ENCODE results near the gene PATE2.

The PATE2 gene

DNA sequence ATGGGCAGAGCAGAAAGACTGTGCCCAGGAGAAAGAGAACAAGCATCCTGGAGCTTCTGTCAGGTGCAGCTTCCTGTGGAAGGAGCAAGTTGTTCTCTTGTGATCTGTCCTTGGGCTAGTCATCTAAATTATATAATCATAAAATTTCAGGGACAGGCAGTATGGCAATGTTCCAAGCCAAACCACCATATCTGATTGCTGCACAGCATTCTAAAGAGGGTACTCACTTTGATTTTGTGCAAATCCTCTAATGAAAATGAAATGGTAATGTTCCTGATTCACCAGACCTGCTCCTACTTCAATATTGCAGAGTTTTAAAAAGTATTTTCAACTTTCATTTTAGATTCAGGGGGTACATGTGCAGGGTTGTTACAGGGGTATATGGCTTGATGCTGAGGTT, at the start of gene PATE2:
PATE2 (minus strand) TSS at position 101 of the 400 bp plus-strand sequence; CDS start at position 46, 55 bp downstream.
- no peak for DNase-seq

- DNase-seq, result no peak
Observed at GRCh38 chr11:125807909-125808308, 29.3 kb upstream of the PATE2 start.

DNA sequence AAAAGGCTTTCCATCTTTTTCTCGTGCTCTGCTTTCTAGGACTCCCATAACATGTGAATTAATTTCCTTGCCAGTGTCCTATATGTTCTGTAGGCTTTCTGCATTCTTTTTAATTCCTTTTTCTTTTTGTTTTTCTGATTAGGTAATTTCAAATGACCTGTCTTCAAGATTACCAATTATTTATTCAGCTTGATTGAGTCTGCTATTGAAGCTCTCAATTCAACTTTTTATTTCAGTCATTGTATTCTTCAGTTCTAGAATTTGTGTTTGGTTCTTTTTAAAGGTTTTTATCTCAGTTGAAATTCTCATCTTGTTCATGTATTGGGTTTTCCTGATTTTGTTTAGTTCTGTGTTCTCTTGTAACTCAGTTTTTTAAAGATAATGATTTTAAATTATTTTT, 23.8 kb upstream of the PATE2 start:
- no peak for DNase-seq

GRCh38 chr11:125799808-125800207, 21.2 kb upstream of the PATE2 start:
- DNase-seq, result no peak

DNA sequence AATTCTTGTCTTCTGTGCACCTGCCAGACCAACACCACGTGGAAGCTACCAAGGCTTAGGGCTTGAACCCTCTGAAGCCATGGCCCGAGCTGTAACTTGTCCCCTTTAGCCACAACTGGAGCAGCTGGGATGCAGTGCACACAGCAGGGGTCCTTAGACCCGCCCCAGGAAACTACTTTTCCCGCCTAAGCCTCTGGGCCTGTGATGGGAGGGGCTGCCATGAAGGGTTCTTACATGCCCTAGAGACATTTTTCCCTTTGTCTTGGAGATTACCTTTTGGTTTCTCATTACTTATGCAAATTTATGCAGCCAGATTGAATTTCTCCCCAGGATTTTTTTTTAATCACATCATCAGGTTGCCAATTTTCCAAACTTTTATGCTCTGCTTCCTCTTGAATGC, 19.0 kb upstream of the PATE2 start:
- DNase-seq, result no peak

DNA sequence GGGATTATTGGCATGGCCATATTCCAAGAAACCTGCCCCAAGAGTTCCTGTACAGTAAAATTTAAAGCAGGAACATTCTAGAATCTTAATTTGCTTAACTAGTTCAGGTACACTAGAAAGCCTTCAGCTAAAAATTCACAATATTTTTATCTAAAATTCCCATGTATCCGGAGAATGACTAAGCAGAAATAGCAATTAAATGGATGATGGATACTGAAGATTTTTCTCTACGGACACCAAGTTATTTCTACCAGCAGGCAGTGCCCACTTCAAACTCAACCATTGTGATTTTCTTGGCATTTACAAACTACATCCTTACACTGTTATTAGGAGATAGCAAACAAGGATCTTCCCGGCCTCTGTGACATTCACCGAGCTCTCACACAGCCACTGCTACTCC, 12.2 kb upstream of the PATE2 start:
- no peak for DNase-seq

DNA sequence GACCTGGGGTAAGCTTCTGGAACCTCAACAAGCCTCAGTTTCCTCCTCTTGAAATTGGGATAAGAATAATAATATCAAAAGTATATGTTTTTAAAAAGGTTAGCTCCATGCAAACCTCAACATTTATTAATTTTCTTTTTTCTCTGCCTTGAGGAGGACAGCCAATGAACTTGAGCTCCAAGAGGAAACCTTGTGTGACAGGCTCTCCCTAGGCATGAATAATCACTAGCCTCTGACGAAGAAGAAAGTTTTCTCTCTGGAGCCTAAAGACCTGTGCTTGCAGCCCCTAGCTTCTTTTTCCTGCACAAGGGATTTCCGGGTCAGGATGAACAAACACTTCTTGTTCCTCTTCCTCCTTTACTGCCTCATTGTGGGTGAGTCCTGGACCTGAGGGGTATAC, 9.2 kb upstream of the PATE2 start, which contains the start of gene PATE3:
PATE3 (plus strand) TSS at position 301 of the 400 bp plus-strand sequence; CDS start at position 326, 25 bp downstream.
- DNase-seq, result no peak

DNA sequence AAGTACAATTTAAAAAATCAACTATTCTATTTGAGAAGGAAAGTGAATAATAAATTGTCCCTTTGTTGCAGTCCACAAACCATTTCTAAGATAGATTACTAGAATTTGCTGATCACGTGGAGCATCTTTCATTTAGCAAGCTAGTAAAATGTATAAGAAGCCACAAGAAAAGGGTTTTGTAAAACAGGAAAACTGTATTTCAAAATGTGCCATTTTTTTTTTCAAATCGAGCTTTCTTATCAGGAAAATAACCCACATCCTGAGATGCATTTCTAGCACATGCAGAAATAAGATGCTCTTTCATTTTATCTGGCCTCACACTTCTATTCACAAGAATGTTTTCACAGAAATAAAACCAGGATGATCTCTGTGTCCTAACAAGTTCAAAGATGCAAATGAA, 6.0 kb upstream of the PATE2 start:
- no peak for DNase-seq

- no peak for DNase-seq
Observed at GRCh38 chr11:125777309-125777708, 1.3 kb downstream of the PATE2 start.

DNA sequence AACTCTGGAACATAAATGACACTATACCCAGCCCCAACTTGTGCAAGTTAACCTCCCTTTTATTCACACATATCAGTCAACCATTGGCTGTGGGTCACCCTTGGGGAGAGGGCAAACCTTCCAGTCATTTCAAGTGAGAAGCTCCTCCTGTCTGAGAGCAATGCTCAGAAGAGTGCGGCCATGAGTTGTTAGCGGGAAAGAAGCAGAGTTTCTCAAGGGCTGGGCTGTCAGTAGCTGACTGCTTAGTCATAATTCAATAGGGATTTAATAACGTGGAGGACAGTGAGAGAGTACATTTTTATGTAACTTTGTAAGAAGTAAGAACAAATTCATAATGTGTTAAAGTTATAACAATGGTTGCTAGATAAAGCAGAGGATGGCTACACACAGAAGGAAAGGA, 5.1 kb downstream of the PATE2 start:
- DNase-seq, result no peak

GRCh38 chr11:125772834-125773505, 5.7 kb downstream of the PATE2 start:
- no peak for DNase-seq

GRCh38 chr11:125770583-125770982, 8.0 kb downstream of the PATE2 start:
- DNase-seq, result no peak

GRCh38 chr11:125768336-125769046, 10.1 kb downstream of the PATE2 start:
- DNase-seq, result no peak

DNA sequence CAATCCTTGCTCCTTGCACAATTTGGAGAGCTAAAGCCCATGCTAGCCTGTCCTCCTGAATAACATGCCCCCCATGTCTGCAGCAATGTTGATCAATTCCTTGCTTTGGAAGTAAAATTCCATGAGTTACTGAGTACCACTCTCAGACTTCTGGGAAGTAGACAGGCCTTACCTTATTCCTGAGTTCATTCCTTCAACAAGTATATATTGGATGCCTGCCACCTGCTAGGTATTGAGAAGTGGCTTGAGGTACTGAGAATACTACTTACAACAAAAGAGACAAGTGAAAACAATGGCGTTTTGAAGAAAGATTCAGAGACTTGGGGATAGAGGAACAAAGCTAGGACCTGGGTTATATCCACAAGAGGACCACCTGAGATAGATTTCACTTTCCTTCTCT, 12.4 kb downstream of the PATE2 start:
- no peak for DNase-seq

GRCh38 chr11:125763483-125763882, 15.1 kb downstream of the PATE2 start:
- no peak for DNase-seq

GRCh38 chr11:125762445-125762844, 16.2 kb downstream of the PATE2 start:
- no peak for DNase-seq

DNA sequence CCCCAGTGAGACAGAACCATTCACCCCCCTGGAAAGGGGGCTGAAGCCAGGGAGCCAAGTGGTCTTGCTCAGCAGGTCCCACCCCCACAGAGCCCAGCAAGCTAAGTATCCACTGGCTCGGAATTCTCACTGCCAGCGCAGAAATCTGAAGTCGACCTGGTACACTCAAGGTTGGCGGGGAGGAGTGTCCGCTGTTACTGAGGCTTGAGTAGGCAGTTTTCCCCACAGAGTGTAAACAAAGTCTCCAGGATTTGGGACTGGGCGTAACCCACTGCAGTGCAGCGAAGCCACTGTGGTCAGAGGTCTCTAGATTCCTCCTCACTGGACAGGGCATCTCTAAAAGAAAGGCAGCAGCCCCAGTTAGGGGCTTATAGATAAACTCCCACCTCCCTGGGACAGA, 22.6 kb downstream of the PATE2 start:
- DNase-seq, result no peak

DNA sequence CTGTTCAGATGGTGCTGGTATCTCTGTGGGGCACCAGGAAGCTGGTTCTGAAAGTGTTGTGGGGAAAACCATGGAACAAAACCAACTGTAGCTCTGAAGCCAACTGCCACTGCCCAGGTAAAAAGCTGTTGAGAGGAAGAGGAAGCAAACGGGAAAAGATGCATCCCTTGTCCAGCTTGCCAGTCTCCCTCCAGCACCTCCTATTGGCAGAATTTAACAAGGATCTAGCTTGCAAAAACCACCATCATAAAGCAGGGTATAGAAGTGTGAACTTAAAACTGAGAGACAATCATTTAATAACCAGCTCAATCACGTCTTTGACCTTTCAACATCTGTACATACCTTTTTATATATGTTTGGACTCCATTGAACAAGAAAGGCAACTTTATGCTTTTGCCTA, 28.0 kb downstream of the PATE2 start:
- DNase-seq, result no peak

- DNase-seq, result no peak
Observed at GRCh38 chr11:125745979-125746378, 32.6 kb downstream of the PATE2 start, which contains the start of gene PATE1. Gene PATE1 (plus strand): TSS chr11:125746279. CDS start chr11:125746305, 26 bp downstream.

GRCh38 chr11:125743681-125744080, 34.9 kb downstream of the PATE2 start:
- no peak for DNase-seq

DNA sequence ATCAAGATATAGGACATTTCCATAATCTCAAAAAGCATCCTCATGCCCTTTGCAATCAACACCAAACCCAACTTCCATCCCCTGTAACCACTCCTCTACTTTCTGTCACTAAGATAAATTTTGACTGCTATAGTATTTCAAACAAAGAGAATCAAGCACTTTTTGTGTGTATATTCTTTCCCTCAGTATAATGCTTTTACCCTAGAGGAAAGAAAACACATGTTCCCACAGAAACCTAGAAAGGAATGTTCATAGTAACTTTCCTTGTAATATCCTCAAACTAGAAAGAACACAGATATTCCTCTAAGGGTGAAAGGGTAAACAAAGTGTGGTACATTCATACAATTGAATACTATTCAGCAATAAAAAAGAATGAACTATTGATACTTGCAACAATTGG, 38.0 kb downstream of the PATE2 start:
- no peak for DNase-seq

DNA sequence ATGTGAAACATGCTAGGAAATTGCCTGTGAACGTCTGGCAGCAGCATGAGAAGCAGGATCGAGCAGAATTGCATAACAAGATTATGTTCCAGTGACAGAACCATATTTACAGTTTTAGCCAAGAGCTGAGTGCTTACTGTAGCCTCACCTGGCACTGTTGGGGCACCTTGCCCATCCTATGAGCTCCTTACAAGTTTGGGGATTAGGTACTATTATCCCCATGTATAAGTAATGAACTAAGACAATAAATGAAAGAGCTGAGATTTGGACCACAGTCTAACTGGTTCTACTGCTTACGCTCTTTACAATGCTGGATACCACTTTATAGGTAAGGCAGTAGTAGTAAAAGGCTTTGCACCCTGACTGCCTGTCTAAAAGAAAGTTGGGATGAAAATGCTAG, 49.7 kb downstream of the PATE2 start:
- no peak for DNase-seq

Data from stimulated activated CD4-positive, alpha-beta T cell treated with anti-CD3 and anti-CD28 coated beads, Interleukin-2, amount 100 ng/mL, for 24 hours (primary cell).